ENCODE data around the gene LMNTD1.
A peak's percentile ranks its signal among the peaks of the same experiment; 100 is the strongest.
"Not testable (repeated sequence)": the region's sequence is repeated elsewhere in the genome, so short reads cannot be mapped to it uniquely, and the experiment has no call there.

Gene LMNTD1

DNA sequence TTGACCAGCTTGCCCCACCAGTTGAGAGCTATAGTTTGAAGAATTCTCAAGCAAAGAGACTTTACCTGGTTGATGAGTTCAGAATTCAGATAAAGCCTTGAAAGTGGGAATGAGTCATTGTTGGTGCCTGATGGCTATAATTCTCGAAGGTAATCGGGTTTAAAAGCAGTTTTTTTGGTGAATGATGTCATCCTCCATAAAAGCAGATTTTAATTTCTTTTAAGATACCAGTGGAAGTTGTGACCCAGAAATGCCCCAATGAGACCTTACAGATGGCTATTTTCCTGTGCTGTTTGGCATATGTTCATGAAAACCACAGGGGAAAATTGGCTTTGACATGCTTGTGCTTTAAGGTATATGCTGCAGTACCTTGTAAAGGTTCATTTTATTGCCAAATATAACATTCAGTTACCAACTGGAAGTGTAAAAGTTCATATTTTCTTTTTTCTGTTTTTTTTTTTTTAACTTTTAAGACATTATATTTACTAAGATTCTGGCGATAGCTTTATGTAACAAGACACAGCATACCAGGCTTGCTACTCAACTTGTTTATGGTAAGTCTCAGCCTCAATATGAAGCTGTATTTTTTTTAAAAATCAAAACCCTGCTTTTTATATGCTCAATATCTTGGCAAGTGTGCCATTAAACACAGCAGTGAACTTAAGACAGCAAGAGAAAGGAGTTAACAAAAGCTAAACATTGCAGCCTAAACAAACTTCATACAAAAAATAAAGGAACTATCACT, 119.3 kb downstream of the LMNTD1 start:
- no peaks in the 10 kb centered on the region for H3K36me3 ChIP-seq (ENCODE audit: control insufficient read depth, insufficient read depth, low read length)
- H3K27ac ChIP-seq (ENCODE audit: low read depth, low read length, severe bottlenecking), result peak overlapping the region; percentile 13
- H3K9me3 ChIP-seq (ENCODE audit: control insufficient read depth, low read length), result no peaks in the 10 kb centered on the region
- peaks cover 20% of the 10 kb centered on the region for H3K4me1 ChIP-seq (ENCODE audit: control insufficient read depth, insufficient read depth, low read length, poor library complexity, severe bottlenecking)
- WGBS, 2 experiments (ENCODE audit: insufficient coverage in 2 of 2), result 100% methylated on average over 1 of the region's 3 CpGs; no CpG with 5 or more reads in 1 of the 2 experiments
- no peak overlapping the region for H3K4me3 ChIP-seq (ENCODE audit: extremely low read depth, insufficient read depth, low read length, poor library complexity, severe bottlenecking)

DNA sequence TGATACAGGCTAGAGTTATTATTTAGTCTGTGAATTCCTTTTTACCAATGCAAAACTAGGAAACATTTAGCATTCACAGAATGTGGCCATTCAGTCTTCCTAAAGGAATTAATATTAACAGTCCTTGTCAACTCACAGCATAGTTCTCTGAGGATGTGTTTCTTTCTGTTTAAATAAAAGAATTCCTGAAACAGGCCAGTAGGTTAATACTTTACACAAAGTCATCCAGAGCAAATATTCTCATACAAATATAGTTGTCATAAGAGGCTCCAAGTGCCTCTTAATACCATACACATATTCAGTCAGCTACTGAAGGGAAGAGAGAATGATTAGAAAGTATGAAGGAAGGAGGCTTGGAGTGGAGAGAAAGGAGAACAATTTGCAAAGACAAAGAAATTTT, 120.1 kb downstream of the LMNTD1 start:
- peaks cover 20% of the 10 kb centered on the region for H3K4me1 ChIP-seq (ENCODE audit: control insufficient read depth, insufficient read depth, low read length, poor library complexity, severe bottlenecking)
- H3K36me3 ChIP-seq (ENCODE audit: control insufficient read depth, insufficient read depth, low read length), result no peaks in the 10 kb centered on the region
- no peak overlapping the region for H3K27ac ChIP-seq (ENCODE audit: low read depth, low read length, severe bottlenecking)
- H3K9me3 ChIP-seq (ENCODE audit: control insufficient read depth, low read length), result no peaks in the 10 kb centered on the region
- no peak overlapping the region for H3K4me3 ChIP-seq (ENCODE audit: extremely low read depth, insufficient read depth, low read length, poor library complexity, severe bottlenecking)

DNA sequence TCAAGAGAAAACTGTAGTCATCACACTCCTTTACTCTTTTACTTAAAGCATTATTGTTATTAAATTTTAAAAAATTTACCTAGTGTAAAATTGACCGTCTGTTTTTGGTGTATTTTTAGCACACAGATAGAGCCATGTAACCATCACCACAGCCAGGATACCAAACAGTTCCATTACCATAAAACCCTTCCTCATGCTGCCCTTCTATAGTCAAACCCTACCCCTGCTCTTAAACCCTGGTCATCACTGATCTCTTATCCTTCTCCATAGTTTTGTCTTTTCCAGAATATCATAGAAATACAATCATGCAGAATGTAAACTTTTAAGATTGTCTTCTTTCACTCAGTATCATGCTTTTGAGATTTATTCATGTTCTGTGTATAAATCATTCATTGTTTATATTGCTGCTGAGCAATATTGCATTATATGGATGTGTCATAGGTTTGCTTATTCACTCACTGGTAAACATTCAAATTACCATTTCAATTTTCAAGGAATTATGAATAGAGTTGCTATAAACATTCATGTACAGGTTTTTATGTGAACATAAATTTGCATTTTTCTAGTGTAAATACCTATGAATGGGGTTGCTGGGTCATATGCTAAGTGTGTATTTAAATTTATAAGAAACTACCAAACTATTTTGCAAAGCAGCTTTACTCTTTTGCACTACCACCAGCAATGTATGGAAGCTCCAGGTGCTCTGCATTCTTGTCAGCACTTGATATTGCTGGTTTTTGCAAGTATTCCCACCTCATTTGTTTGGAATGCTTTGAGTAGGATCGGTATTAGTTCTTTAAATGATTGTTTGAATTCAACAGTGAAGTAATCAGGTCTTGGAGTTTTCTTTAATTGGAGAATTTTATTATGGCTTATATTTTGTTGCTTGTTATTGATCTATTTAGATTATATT, 125.5 kb downstream of the LMNTD1 start:
- WGBS, 2 experiments (ENCODE audit: insufficient coverage in 2 of 2), result 73 to 86% methylated on average over 1 of the region's 2 CpGs
- H3K4me3 ChIP-seq (ENCODE audit: extremely low read depth, insufficient read depth, low read length, poor library complexity, severe bottlenecking), result no peak overlapping the region
- H3K27ac ChIP-seq (ENCODE audit: low read depth, low read length, severe bottlenecking), result no peak overlapping the region
- H3K36me3 ChIP-seq (ENCODE audit: control insufficient read depth, insufficient read depth, low read length), result no peaks in the 10 kb centered on the region
- H3K4me1 ChIP-seq (ENCODE audit: control insufficient read depth, insufficient read depth, low read length, poor library complexity, severe bottlenecking), result peaks cover 2% of the 10 kb centered on the region
- no peaks in the 10 kb centered on the region for H3K9me3 ChIP-seq (ENCODE audit: control insufficient read depth, low read length)

DNA sequence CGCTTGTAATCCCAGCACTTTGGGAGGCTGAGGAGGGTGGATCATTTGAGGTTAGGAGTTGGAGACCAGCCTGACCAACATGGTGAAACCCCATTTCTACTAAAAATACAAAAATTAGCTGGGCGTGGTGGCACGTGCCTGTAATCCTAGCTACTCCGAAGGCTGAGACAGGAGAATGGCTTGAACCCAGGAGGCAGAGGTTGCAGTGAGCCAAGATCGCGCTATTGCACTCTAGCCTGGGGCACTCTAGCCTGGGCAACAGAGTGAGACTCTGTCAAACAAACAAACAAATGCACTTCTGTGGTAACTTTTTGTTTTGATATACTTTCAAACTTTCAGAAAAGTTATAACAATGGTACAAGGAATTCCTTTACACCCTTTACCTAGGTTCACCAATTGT, 126.3 kb downstream of the LMNTD1 start:
- not testable (repeated sequence) for H3K9me3 ChIP-seq (ENCODE audit: control insufficient read depth, low read length); H3K36me3 ChIP-seq (ENCODE audit: control insufficient read depth, insufficient read depth, low read length); H3K4me3 ChIP-seq (ENCODE audit: extremely low read depth, insufficient read depth, low read length, poor library complexity, severe bottlenecking); H3K4me1 ChIP-seq (ENCODE audit: control insufficient read depth, insufficient read depth, low read length, poor library complexity, severe bottlenecking); H3K27ac ChIP-seq (ENCODE audit: low read depth, low read length, severe bottlenecking)
- 87 to 93% methylated on average over 3 to 5 of the region's 6 CpGs for WGBS, 2 experiments (ENCODE audit: insufficient coverage in 2 of 2)

Measured in mesodermal cell (in vitro differentiated cells).